Activated CD4-positive, alpha-beta T cell treated with anti-CD3 and anti-CD28 coated beads, Interleukin-2, amount 10 ng/mL, durations not matched to agents 24 days and 14 days (primary cell): ENCODE data around the gene ACSL1. TPM values are rescaled to one million over a fixed set of nuclear protein-coding genes. Genes with fewer than 3 reads are reported as not detected.
A peak's percentile ranks its signal among the peaks of the same experiment; 100 is the strongest.
"Not testable (repeated sequence)": the region's sequence is repeated elsewhere in the genome, so short reads cannot be mapped to it uniquely, and the experiment has no call there.

Experiments
- DNase-seq: peaks from one replicate; pipeline ENCODE4 v3.0.0; 2022
- H3K27ac Mint-ChIP-seq: one replicate; pipeline ENCODE4 v1.8.0; 2022; ENCODE audit warnings: mild to moderate bottlenecking, mixed read lengths
- H3K27me3 Mint-ChIP-seq: one replicate; pipeline ENCODE4 v1.8.0; 2022; ENCODE audit warnings: mixed read lengths
- H3K36me3 Mint-ChIP-seq: one replicate; pipeline ENCODE4 v1.8.0; 2022; ENCODE audit warnings: low read depth, mild to moderate bottlenecking, mixed read lengths
- H3K4me1 Mint-ChIP-seq: one replicate; pipeline ENCODE4 v1.8.0; 2021; ENCODE audit warnings: mixed read lengths
- H3K4me3 Mint-ChIP-seq: one replicate; pipeline ENCODE4 v1.8.0; 2022; ENCODE audit warnings: mild to moderate bottlenecking, moderate library complexity, mixed read lengths
- H3K9me3 Mint-ChIP-seq: one replicate; pipeline ENCODE4 v1.8.0; 2021; ENCODE audit warnings: mixed read lengths
- intact Hi-C: fragments of 100-400 bp; cut with micrococcal nuclease; formaldehyde crosslinking; loops from one replicate; pipeline ENCODE4 v1.15.1; 2023
- total RNA-seq: library from RNA; stranded (reverse); gene quantifications from 2 replicates; pipeline ENCODE4 v1.2.3, GENCODE V29; 2022

ACSL1 gene
- total RNA-seq, 1 donor from 2014 or later, result 41.7 TPM

DNA sequence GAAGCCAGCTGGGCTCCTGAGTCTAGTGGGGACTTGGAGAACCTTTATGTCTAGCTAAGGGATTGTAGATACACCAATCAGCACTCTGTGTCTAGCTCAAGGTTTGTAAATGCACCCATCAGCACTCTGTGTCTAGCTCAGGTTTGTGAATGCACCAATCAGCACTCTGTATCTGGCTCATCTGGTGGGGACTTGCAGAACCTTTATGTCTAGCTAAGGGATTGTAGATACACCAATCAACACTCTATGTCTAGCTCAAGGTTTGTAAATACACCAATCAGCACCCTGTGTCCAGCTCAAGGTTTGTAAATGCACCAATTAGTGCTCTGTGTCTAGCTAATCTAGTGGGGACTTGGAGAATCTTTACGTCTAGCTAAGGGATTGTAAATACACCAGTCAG is 84.1 kb downstream of the ACSL1 start:
- DNase-seq, H3K27me3 Mint-ChIP-seq, H3K4me3 Mint-ChIP-seq, H3K36me3 Mint-ChIP-seq, intact Hi-C loops, H3K9me3 Mint-ChIP-seq, H3K27ac Mint-ChIP-seq: not testable (repeated sequence)
- H3K4me1 Mint-ChIP-seq, result peaks cover 21% of the 10 kb centered on the region

DNA sequence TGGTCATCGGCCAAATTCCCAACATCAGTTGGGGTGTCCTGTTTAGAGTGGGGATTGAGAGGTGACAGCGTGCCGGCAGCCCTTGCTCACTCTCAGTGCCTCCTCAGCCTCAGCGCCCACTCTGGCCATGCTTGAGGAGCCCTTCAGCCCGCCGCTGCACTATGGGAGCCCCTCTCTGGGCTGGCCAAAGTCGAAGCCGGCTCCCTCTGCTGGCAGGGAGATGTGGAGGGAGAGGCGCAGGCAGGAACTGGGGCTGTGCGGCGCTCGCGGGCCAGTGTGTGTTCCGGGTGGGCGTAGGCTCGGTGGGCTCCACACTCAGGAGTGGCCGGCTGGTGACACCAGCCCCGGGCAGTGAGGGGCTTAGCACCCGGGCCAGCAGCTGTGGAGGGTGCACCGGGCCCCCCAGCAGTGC is 84.8 kb downstream of the ACSL1 start:
- no peak overlapping the region for H3K27ac Mint-ChIP-seq
- H3K27me3 Mint-ChIP-seq, result peaks cover 1% of the 10 kb centered on the region
- intact Hi-C loops, result no loop called here
- H3K4me1 Mint-ChIP-seq, result peaks cover 15% of the 10 kb centered on the region
- no peak overlapping the region for H3K4me3 Mint-ChIP-seq
- DNase-seq, result no peak
- peaks cover 2% of the 10 kb centered on the region for H3K36me3 Mint-ChIP-seq
- no peaks in the 10 kb centered on the region for H3K9me3 Mint-ChIP-seq

DNA sequence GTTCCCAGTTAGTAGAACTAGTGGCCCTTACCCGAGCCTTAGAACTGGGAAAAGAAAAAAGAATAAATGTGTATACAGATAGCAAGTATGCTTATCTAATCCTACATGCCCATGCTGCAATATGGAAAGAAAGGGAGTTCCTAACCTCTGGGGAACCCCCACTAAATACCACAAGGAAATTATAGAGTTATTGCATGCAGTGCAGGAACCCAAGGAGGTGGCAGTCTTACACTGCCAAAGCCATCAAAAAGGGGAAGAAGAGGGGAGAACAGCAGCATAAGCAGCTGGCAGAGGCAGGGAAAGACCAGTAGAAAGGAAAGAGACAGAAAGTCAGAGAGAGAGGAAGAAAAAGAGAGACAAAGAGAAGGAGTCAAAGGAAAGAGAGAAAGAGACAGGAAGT is 86.2 kb downstream of the ACSL1 start:
- intact Hi-C loops, DNase-seq, H3K27me3 Mint-ChIP-seq, H3K36me3 Mint-ChIP-seq, H3K4me3 Mint-ChIP-seq, H3K9me3 Mint-ChIP-seq: not testable (repeated sequence)
- peaks cover 14% of the 10 kb centered on the region for H3K4me1 Mint-ChIP-seq
- H3K27ac Mint-ChIP-seq, result peak overlapping the region; percentile 19

DNA sequence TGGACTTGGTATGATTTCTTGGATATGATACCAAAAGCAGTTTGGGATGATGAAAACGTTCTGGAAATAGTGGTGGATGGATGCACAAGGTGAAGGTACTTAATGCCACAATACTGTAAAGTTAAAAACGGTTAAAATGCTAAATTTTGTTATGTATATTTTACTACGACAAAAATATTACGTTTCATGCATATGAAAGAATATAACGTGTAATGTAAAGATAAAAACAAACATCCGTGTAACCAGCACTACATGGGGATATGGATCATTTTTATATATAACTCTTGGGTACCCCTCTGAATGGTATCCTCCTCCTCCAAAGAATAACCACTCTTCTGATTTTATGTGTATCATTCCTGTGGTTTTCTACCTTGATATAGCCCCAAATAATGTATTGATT is 91.0 kb downstream of the ACSL1 start:
- H3K4me1 Mint-ChIP-seq, result peaks cover 41% of the 10 kb centered on the region
- peak overlapping the region; percentile 96 for H3K4me3 Mint-ChIP-seq
- H3K9me3 Mint-ChIP-seq, result no peaks in the 10 kb centered on the region
- peaks cover 16% of the 10 kb centered on the region for H3K36me3 Mint-ChIP-seq
- no peaks in the 10 kb centered on the region for H3K27me3 Mint-ChIP-seq
- DNase-seq, result no peak
- H3K27ac Mint-ChIP-seq, result peak overlapping the region; percentile 93
- intact Hi-C loops, result loop anchor here (1.0 to 5.0 kb wide), 9 partner anchors 28 to 1230 kb away; partner anchors contain the start of genes CASP3, CFAP97, IRF2 and PRIMPOL

DNA sequence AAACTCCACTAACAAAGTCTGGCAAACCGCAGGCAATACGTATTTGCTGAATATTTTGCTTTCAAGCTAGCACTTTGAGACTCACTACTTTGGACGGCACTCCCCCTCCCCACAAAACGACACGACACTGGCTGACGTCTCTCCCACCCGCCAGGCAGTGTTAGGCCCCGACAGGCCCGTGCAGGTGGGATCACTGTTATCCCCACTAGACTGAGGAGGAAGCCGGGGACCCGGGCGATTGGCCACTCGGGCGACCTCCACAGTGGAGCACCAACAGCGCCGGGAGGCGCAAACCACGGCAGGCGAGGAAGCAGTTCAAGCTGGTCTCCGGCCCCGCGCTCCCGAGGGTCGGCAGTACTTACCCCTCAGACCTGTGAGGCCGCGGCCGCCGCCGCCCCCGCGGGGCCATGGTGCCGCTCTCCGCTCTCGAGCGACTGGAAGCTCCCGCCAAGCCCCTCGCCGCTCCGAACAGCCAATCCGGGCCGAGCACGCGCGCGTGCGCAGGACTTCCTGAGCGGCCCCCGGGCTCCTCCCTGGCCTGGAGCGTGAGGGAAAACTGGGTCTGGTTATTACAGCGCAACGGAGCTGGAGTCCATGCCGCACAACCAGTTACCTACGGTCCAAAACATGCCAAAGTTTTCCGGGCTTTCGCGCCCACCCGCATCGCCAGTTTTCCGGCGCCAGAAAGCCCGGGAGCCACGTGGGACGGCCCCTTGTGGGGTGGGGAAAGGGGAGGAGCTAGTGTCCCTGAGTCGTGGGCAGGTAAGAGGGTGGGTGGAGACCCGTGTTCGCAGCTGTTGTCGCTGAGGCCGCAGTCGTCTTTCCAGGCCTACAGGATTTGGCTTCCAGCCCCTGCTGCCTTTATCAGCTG is 91.9 kb downstream of the ACSL1 start, which contains the start of gene CENPU:
Gene CENPU, minus strand, starts transcription at position 443 of the 871 bp plus-strand sequence. Its CDS starts 34 bp downstream, at position 409.
- DNase-seq, result peak; percentile 99
- peaks cover 20% of the 10 kb centered on the region for H3K36me3 Mint-ChIP-seq
- intact Hi-C loops, result loop anchor here (1.0 to 5.0 kb wide), 10 partner anchors 28 to 1230 kb away; partner anchors contain the start of genes CASP3, CFAP97, IRF2 and PRIMPOL
- no peaks in the 10 kb centered on the region for H3K27me3 Mint-ChIP-seq
- H3K27ac Mint-ChIP-seq, result peak within 1 kb of the TSS; percentile 93
- H3K9me3 Mint-ChIP-seq, result no peaks in the 10 kb centered on the region
- H3K4me1 Mint-ChIP-seq, result peaks cover 41% of the 10 kb centered on the region
- peak within 1 kb of the TSS; percentile 96 for H3K4me3 Mint-ChIP-seq

DNA sequence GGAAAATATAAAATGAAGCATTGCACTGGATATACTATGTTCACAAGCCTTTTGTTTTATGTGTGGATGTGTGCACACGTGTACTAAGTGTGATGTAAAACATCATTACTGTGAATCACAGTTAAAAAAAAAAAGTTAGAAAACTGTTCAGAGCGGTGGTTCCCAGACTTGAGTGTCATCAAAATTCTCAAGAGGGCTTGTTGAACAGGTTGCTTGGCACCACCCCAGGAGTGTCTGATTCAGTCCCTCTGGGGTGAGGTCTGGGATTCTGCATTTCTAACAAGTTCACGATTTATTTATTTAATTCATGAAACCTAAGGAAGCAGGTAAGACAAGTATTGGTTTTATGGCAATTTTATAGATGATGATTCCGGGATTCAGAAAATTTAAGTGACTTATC is 93.6 kb downstream of the ACSL1 start:
- Mint-ChIP-seq H3K4me3 (peak overlapping the region; percentile 96), H3K27ac (peak overlapping the region; percentile 93), H3K27me3 (no peaks in the 10 kb centered on the region), H3K9me3 (no peaks in the 10 kb centered on the region), H3K4me1 (peaks cover 46% of the 10 kb centered on the region), H3K36me3 (peaks cover 33% of the 10 kb centered on the region)
- intact Hi-C loops, result loop anchor here (2.0 to 5.0 kb wide), 4 partner anchors 195 to 1075 kb away; partner anchors contain the start of genes CFAP97, RWDD4 and TRAPPC11
- no peak for DNase-seq

DNA sequence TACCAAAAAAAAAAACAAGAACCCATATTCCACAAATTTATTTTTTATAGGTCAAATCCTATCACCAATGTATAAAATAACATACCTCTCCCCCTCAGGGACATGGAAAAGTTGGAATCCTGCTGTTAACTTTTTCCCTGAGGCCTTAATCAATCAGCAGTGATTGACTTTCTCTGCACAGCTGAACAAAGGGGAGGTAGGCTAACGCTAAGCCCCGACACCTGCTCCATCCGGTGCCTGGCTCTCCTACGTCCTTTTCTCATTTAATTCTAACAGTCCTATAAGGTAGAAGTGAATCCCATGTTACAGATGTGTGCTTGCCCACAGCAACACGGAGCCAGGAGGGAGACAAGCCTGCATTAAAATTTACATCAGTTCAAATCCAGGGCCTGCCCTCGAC is 94.7 kb downstream of the ACSL1 start:
- no peaks in the 10 kb centered on the region for H3K9me3 Mint-ChIP-seq
- no peak for DNase-seq
- H3K27me3 Mint-ChIP-seq, result no peaks in the 10 kb centered on the region
- no peak overlapping the region for H3K27ac Mint-ChIP-seq
- peak overlapping the region; percentile 20 for H3K4me3 Mint-ChIP-seq
- intact Hi-C loops, result loop anchor here (5.0 kb wide), 3 partner anchors 194 to 1074 kb away; partner anchors contain the start of genes CFAP97, RWDD4 and TRAPPC11
- H3K4me1 Mint-ChIP-seq, result peaks cover 50% of the 10 kb centered on the region
- peaks cover 41% of the 10 kb centered on the region for H3K36me3 Mint-ChIP-seq

DNA sequence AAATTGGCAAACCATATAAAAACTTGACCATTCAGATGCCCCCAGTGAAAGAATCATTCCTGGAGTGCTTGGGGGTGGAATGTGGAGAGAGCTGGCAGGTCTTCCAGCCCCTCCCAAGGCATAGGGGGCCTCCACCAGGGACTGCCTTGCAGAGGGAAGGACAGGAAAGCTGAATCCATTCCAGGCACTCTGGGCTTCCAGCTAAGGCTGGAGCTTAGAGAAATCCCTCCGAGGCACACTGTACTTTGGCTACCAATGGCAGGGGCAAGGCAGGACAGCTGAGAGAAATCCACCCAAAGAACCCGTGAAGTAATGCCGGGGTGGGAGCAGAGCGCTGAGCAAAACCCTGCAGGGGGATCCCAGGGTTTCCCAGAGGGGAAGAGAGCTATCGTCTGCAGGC is 95.8 kb downstream of the ACSL1 start:
- intact Hi-C loops, result loop anchor here (5.0 kb wide), 3 partner anchors 193 to 1073 kb away; partner anchors contain the start of genes CFAP97, RWDD4 and TRAPPC11
- Mint-ChIP-seq H3K4me1 (peaks cover 54% of the 10 kb centered on the region), H3K36me3 (peaks cover 46% of the 10 kb centered on the region), H3K27ac (no peak overlapping the region), H3K27me3 (no peaks in the 10 kb centered on the region), H3K4me3 (no peak overlapping the region), H3K9me3 (no peaks in the 10 kb centered on the region)
- no peak for DNase-seq

DNA sequence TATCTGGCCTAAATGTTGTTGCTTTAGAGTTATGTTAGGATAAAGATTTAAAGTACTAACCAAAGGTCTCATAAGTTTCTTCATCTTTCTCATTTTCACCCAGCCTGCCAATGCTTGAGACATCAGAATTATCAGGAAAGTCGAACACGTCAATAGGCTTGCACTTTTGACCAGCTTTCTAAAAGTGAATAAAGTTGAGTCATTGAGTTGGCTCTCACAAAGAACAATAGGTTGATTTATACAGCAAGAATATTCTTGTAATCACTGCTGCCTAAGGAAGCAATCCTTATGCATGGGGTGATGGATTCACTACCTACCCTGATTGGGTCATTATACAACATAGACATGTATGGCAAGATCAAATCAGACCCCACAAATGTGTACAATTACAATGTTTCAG is 96.9 kb downstream of the ACSL1 start:
- no peak overlapping the region for H3K4me3 Mint-ChIP-seq
- no peaks in the 10 kb centered on the region for H3K27me3 Mint-ChIP-seq
- H3K4me1 Mint-ChIP-seq, result peaks cover 49% of the 10 kb centered on the region
- peak overlapping the region; percentile 47 for H3K27ac Mint-ChIP-seq
- H3K9me3 Mint-ChIP-seq, result no peaks in the 10 kb centered on the region
- intact Hi-C loops, result no loop called here
- DNase-seq, result no peak
- H3K36me3 Mint-ChIP-seq, result peaks cover 55% of the 10 kb centered on the region

DNA sequence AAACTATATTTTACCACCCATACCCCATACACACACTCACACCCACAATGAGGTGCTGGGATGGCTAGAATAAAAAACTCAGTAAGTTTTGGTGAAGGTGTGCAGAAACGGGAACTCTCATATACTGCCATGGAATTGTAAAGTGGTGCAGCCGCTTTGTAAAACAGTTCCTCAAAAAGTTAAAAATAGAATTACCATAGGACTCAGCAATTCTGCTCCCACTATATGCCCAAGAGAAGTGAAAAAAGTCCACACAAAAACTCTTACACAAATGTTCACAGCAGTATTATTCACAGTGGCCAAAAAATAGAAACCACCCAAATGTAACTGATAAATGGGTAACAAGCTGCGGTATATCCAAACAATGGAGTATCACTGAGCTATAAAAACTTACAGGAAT is 98.3 kb downstream of the ACSL1 start:
- H3K27ac Mint-ChIP-seq, result peak overlapping the region; percentile 60
- intact Hi-C loops, result no loop called here
- H3K4me3 Mint-ChIP-seq, result no peak overlapping the region
- no peaks in the 10 kb centered on the region for H3K27me3 Mint-ChIP-seq
- no peaks in the 10 kb centered on the region for H3K9me3 Mint-ChIP-seq
- H3K4me1 Mint-ChIP-seq, result peaks cover 49% of the 10 kb centered on the region
- peaks cover 63% of the 10 kb centered on the region for H3K36me3 Mint-ChIP-seq
- no peak for DNase-seq

DNA sequence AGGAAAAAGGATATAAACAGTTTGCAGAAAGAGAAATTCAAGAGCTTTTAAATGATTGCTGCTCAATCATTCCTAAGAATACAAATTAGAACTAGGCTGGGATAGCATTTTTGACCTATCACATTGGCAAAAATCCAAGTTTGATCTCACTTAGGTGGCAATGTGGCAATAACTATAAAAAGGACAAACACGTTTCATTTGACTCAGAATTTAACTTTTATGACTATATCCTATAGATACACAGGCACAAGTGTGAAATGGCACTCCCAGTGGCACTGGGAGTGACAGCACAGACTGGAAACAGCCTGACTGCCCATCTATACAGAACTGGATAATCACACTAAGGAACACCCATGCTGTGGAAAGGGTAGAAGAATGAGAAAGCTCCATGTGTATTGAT is 103.0 kb downstream of the ACSL1 start:
- DNase-seq, result no peak
- H3K4me1 Mint-ChIP-seq, result peaks cover 41% of the 10 kb centered on the region
- H3K4me3 Mint-ChIP-seq, result no peak overlapping the region
- peaks cover 13% of the 10 kb centered on the region for H3K9me3 Mint-ChIP-seq
- H3K36me3 Mint-ChIP-seq, result peaks cover 73% of the 10 kb centered on the region
- intact Hi-C loops, result no loop called here
- no peaks in the 10 kb centered on the region for H3K27me3 Mint-ChIP-seq
- H3K27ac Mint-ChIP-seq, result peak overlapping the region; percentile 21

DNA sequence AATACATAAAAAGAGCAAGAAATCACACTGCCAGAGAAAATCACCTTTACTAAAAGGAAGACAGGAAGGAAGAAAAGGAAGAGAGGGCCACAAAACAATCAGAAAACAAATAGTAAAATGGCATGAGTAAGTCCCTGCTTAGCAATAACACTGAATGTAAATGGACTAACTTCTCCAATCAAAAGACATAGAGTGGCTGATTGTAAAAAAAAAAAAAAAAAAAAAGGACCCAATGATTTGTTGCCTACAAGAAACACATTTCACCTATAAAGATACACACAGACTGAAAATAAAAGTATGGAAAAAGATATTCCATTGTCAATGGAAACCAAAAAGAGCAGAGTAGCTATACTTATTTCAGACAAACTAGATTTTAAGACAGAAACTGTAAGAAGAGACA is 104.5 kb downstream of the ACSL1 start:
- Mint-ChIP-seq H3K4me1 (peaks cover 42% of the 10 kb centered on the region), H3K27ac (peak overlapping the region; percentile 12)

DNA sequence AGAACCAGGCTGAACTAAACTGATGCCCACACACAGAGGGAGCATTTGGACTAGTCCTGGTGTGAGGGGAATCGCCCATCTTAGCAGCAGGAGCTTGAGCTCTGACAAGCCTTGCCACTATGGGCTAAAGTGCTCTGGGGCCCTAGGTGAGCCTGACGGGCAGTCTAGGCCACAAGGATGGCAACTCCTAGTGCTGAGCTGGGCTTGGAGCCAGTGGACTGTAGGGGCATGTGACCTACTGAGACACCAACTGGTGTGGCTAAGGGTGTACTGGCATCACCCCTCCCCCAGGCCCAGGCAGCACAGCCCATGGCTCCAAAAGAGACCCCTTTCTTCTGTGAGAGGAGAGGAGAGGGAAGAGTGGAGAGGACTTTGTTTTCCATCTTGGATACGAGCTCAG is 106.4 kb downstream of the ACSL1 start:
- DNase-seq, result peak; percentile 51
- peaks cover 41% of the 10 kb centered on the region for H3K4me1 Mint-ChIP-seq
- intact Hi-C loops, result no loop called here
- no peak overlapping the region for H3K4me3 Mint-ChIP-seq
- no peak overlapping the region for H3K27ac Mint-ChIP-seq
- peaks cover 73% of the 10 kb centered on the region for H3K36me3 Mint-ChIP-seq
- no peaks in the 10 kb centered on the region for H3K27me3 Mint-ChIP-seq
- H3K9me3 Mint-ChIP-seq, result peaks cover 13% of the 10 kb centered on the region

More for the DNA sequence above, 104.5 kb downstream of the ACSL1 start:
- Mint-ChIP-seq H3K36me3 (peaks cover 73% of the 10 kb centered on the region), H3K9me3 (peaks cover 13% of the 10 kb centered on the region), H3K4me3 (no peak overlapping the region), H3K27me3 (no peaks in the 10 kb centered on the region)
- DNase-seq, result no peak
- intact Hi-C loops, result no loop called here

DNA sequence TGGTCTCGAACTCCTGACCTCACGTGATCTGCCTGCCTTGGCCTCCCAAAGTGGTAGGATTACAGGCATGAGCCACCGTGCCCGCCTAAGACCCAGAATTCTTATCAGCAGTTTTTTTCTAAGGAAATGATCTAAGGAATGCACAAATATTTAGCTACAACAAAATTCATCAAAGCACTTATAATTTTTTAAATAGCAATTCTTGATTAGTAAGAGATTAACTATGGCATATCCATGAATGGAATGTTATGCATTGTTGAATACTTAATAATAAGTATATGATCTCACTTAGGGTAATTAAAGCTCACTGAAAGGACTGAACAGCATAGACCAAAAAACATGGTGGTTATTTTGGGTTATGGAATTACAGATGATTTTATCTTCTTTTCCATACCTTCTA is 110.2 kb downstream of the ACSL1 start:
- DNase-seq, result no peak
- Mint-ChIP-seq H3K9me3 (no peaks in the 10 kb centered on the region), H3K36me3 (peaks cover 64% of the 10 kb centered on the region), H3K4me3 (no peak overlapping the region), H3K27me3 (no peaks in the 10 kb centered on the region), H3K27ac (no peak overlapping the region), H3K4me1 (peaks cover 32% of the 10 kb centered on the region)
- intact Hi-C loops, result no loop called here
